HepG2 (cell line): ENCODE results near the gene LMX1B. TPM values are rescaled to one million over a fixed set of nuclear protein-coding genes. Genes with fewer than 3 reads are reported as not detected.

Experiments
- CBFB ChIP-seq: sonication (generic); formaldehyde crosslinking; IDR thresholded peaks from 2 replicates; pipeline ENCODE4 v1.4.0; 2020; ENCODE audit warnings: missing genetic modification reagents
- CEBPG ChIP-seq: IDR thresholded peaks from 2 replicates; pipeline ENCODE4 v1.6.1; 2016
- HDAC1 ChIP-seq: sonication (generic); formaldehyde crosslinking; IDR thresholded peaks from 2 replicates; pipeline ENCODE4 v1.5.1; 2020; ENCODE audit warnings: mild to moderate bottlenecking, missing genetic modification reagents
- HMGA1 ChIP-seq: sonication (generic); formaldehyde crosslinking; conservative IDR thresholded peaks from 2 replicates; pipeline ENCODE4 v1.4.0; 2020; ENCODE audit warnings: missing genetic modification reagents
- IKZF5 ChIP-seq: IDR thresholded peaks from 2 replicates; pipeline ENCODE4 v1.6.1; 2018; ENCODE audit warnings: missing genetic modification reagents, mild to moderate bottlenecking, missing compliant biosample characterization
- JARID2 ChIP-seq: sonication (generic); formaldehyde crosslinking; IDR thresholded peaks from 2 replicates; pipeline ENCODE4 v1.8.1; 2023; ENCODE audit warnings: missing genetic modification reagents, inconsistent platforms; ENCODE audit not compliant: insufficient replicate concordance
- KAT7 ChIP-seq: IDR thresholded peaks from 2 replicates; pipeline ENCODE4 v1.6.1; 2018; ENCODE audit warnings: borderline replicate concordance, missing compliant biosample characterization
- KLF11 ChIP-seq: IDR thresholded peaks from 2 replicates; pipeline ENCODE4 v1.6.1; 2016; ENCODE audit warnings: missing compliant biosample characterization
- MTERF4 ChIP-seq: sonication (generic); formaldehyde crosslinking; IDR thresholded peaks from 2 replicates; pipeline ENCODE4 v1.8.0; 2023; ENCODE audit warnings: mild to moderate bottlenecking, missing genetic modification reagents
- NCOA5 ChIP-seq: sonication (generic); formaldehyde crosslinking; IDR thresholded peaks from 2 replicates; pipeline ENCODE4 v1.4.0; 2020; ENCODE audit warnings: missing genetic modification reagents
- POGK ChIP-seq: sonication (generic); formaldehyde crosslinking; conservative IDR thresholded peaks from 2 replicates; pipeline ENCODE4 v1.8.0; 2022; ENCODE audit warnings: mild to moderate bottlenecking, moderate library complexity, missing genetic modification reagents
- SOX13 ChIP-seq, 3 experiments: fragments of 450-650 bp in 1 of 3; sonication (generic) in 1 of 3; formaldehyde crosslinking in 1 of 3; IDR thresholded peaks in 2 of 3; conservative IDR thresholded peaks in 1 of 3; 2 replicates each; pipeline versions ENCODE4 v1.5.0 to v1.6.1; 2016 to 2020; ENCODE audit warnings: antibody characterized with exemption in 1 of 3, mild to moderate bottlenecking in 1 of 3, missing compliant biosample characterization in 1 of 3, missing genetic modification reagents in 1 of 3, moderate library complexity in 1 of 3
- TCF7L2 ChIP-seq: IDR thresholded peaks from 2 replicates; pipeline ENCODE4 v1.6.1; 2011; ENCODE audit warnings: mild to moderate bottlenecking, low read depth, low read length, moderate library complexity
- TP53 ChIP-seq: sonication (generic); formaldehyde crosslinking; conservative IDR thresholded peaks from 2 replicates; pipeline ENCODE4 v1.4.0; 2020; ENCODE audit warnings: missing genetic modification reagents
- ZFP41 ChIP-seq: sonication (generic); formaldehyde crosslinking; IDR thresholded peaks from 2 replicates; pipeline ENCODE4 v1.4.0; 2020; ENCODE audit warnings: mild to moderate bottlenecking, missing genetic modification reagents, borderline replicate concordance
- ZNF383 ChIP-seq: sonication (generic); formaldehyde crosslinking; IDR thresholded peaks from 2 replicates; pipeline ENCODE4 v1.4.0; 2020; ENCODE audit warnings: missing genetic modification reagents, mild to moderate bottlenecking, borderline replicate concordance
- ZNF703 ChIP-seq: sonication (generic); formaldehyde crosslinking; IDR thresholded peaks from 2 replicates; pipeline ENCODE4 v1.5.1; 2020; ENCODE audit warnings: missing genetic modification reagents, mild to moderate bottlenecking, moderate library complexity, borderline replicate concordance
- ZNF75D ChIP-seq: sonication (generic); formaldehyde crosslinking; IDR thresholded peaks from 2 replicates; pipeline ENCODE4 v1.8.1; 2023; ENCODE audit warnings: missing genetic modification reagents, mild to moderate bottlenecking, borderline replicate concordance
- polyA plus RNA-seq, 8 experiments: library from polyadenylated mRNA; depleted of rRNA in 3 of 8; stranded (reverse) in 7 of 8; unstranded in 1 of 8; fragments of >200 nt; fragmentation: Illumina TruSeq in 4 of 8; extraction: Trizol in 4 of 8; gene quantifications; 2 replicates each; pipeline versions ENCODE4 v1.2.1 to v1.2.3, GENCODE V29; 2011 to 2016; ENCODE audit warnings: low read depth in 4 of 8, missing spikeins in 1 of 8, mixed read lengths in 1 of 8; ENCODE audit not compliant: insufficient read depth in 1 of 8
- total RNA-seq, 5 experiments: library from RNA; depleted of rRNA; stranded (reverse); fragments of >200 nt; fragmentation: Illumina TruSeq; extraction: Trizol; gene quantifications; 2 replicates each; pipeline ENCODE4 v1.2.3, GENCODE V29; 2016; ENCODE audit warnings: low read depth in 1 of 5
- TF ChIP-seq, protein P1 (sequence below): sonication (generic); formaldehyde crosslinking; IDR thresholded peaks from 2 replicates; pipeline ENCODE4 v1.4.0; 2020; ENCODE audit warnings: missing genetic modification reagents
- TF ChIP-seq, protein P2 (sequence below): sonication (generic); formaldehyde crosslinking; IDR thresholded peaks from 2 replicates; pipeline ENCODE4 v1.9.0; 2022; ENCODE audit warnings: low read depth, missing genetic modification reagents

LMX1B gene
- total and polyA plus RNA-seq, 2 of the 13 experiments (the other 11 are each of a cell fraction or from before 2014, with no cell fraction given) = not detected

DNA sequence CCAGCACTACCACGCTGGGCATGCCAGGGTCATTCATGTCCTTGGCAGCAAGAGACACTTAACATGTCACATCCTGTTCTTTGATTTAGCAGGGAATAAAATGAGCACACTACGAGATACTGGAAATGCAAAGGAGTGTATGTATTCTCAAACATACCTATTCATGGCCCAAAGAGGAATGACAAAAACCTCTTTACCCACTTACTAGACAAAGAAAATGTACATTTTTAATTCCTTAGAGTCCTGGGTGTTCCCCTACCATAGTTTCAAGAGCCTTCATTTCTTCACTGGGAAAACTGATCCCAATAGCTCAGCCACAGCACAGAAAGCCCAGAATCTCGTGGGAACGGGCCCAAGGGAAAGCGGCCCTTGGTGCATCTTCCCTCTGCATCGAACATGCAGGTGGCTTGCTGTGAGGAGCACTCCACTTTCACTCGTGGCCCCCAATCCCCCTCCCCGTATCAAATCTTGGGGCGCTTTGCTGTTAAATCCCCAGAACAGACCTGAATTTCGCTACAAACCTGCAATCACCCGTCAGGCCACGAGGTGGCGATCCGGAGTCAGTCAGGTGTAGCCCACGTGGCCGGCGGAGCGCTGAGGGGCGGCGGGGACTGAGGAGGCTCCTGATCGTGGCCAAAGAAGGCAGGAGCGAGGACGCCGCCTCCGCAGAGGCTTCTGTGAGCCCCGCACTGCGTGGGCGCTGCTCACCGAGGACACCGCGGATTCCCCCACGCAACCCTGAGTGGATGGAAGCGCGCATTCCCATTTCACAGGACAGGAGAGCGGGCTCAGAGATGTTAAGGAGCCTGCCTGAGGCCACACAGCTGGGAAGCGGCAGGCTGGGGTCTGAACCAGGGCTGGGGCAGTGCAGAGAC, 91.4 kb downstream of the LMX1B start (continued):
- no peak for TF ChIP-seq KLF11 (CRISPR knock-in tag)
- TF ChIP-seq MTERF4 (CRISPR knock-in tag) = no peak
- TF ChIP-seq TP53 = no peak
- TF ChIP-seq SOX13 (IDR thresholded peaks at IDR 0.05) = no peak
- no peak for TF ChIP-seq SOX13 (CRISPR knock-in tag; conservative IDR thresholded peaks at IDR 0.05 in 1 of 2, IDR thresholded peaks at IDR 0.05 in 1 of 2)
- TF ChIP-seq CBFB (CRISPR knock-in tag) = no peak
- TF ChIP-seq POGK = 0 out of 2 replicates have a peak, but pooled peaks have one; percentile 13
- TF ChIP-seq IKZF5 (CRISPR knock-in tag) = peak; percentile 57; the same call in 1 of the 2 replicates
- no peak for TF ChIP-seq CEBPG
- no peak for TF ChIP-seq ZNF703
- TF ChIP-seq NCOA5 (CRISPR knock-in tag) = no peak
- TF ChIP-seq JARID2 (CRISPR knock-in tag) = no peak
- no peak for TF ChIP-seq HDAC1 (CRISPR knock-in tag)
- no peak for TF ChIP-seq HMGA1 (CRISPR knock-in tag)
- no peak for TF ChIP-seq KAT7 (CRISPR knock-in tag)
- TF ChIP-seq, protein P1, sequence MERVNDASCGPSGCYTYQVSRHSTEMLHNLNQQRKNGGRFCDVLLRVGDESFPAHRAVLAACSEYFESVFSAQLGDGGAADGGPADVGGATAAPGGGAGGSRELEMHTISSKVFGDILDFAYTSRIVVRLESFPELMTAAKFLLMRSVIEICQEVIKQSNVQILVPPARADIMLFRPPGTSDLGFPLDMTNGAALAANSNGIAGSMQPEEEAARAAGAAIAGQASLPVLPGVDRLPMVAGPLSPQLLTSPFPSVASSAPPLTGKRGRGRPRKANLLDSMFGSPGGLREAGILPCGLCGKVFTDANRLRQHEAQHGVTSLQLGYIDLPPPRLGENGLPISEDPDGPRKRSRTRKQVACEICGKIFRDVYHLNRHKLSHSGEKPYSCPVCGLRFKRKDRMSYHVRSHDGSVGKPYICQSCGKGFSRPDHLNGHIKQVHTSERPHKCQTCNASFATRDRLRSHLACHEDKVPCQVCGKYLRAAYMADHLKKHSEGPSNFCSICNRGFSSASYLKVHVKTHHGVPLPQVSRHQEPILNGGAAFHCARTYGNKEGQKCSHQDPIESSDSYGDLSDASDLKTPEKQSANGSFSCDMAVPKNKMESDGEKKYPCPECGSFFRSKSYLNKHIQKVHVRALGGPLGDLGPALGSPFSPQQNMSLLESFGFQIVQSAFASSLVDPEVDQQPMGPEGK = 0 out of 2 replicates have a peak, but pooled peaks have one; percentile 37
- TF ChIP-seq, protein P2, sequence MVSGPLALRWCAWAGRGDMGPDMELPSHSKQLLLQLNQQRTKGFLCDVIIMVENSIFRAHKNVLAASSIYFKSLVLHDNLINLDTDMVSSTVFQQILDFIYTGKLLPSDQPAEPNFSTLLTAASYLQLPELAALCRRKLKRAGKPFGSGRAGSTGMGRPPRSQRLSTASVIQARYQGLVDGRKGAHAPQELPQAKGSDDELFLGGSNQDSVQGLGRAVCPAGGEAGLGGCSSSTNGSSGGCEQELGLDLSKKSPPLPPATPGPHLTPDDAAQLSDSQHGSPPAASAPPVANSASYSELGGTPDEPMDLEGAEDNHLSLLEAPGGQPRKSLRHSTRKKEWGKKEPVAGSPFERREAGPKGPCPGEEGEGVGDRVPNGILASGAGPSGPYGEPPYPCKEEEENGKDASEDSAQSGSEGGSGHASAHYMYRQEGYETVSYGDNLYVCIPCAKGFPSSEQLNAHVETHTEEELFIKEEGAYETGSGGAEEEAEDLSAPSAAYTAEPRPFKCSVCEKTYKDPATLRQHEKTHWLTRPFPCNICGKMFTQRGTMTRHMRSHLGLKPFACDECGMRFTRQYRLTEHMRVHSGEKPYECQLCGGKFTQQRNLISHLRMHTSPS = no peak
- TF ChIP-seq TCF7L2 = no peak
- TF ChIP-seq ZNF75D = no peak
- no peak for TF ChIP-seq ZNF383 (CRISPR knock-in tag)
- TF ChIP-seq ZFP41 = no peak
